Measurements from ENCODE around the gene ARPC5. TPM values are rescaled to one million over a fixed set of nuclear protein-coding genes. Genes with fewer than 3 reads are reported as not detected.
"Not testable (repeated sequence)": the region's sequence is repeated elsewhere in the genome, so short reads cannot be mapped to it uniquely, and the experiment has no call there.

ARPC5 gene
- total RNA-seq: 100 to 1,000 TPM in 1 of 4 donors, 10 to 100 TPM in 3; 71.8 to 102 (median 78.7) TPM

- peak; percentile 89 to 92 for DNase-seq (ENCODE audit: low spot score in 2 of 2)
- Histone ChIP-seq H3K4me3 (peak within 1 kb of the TSS; percentile 81 to 95 (median 86)), H3K27me3 (no peaks in the 10 kb centered on the region), H3K27ac (peak within 1 kb of the TSS; percentile 86 to 97 (median 94)), H3K9me3 (no peaks in the 10 kb centered on the region), H3K4me1 (peaks cover 0 to 47% (median 20%) of the 10 kb centered on the region in 4 donors), H3K36me3 (no peaks in the 10 kb centered on the region)
- WGBS, 2 donors: 1% methylated on average over 33 to 58 of the region's 65 CpGs
- TF ChIP-seq CTCF (IDR thresholded peaks at IDR 0.05): peak in 3 of 5 experiments; percentile 5 to 47 (median 26)
- peak; percentile 81 to 96 for TF ChIP-seq EP300 (IDR thresholded peaks at IDR 0.05)
- TF ChIP-seq POLR2A (IDR thresholded peaks at IDR 0.05): peak; percentile 92 to 93
These were observed at the start of gene ARPC5 for GRCh38 chr1:183635606-183636333. TSS of gene ARPC5 (minus strand) at chr1:183635783. CDS start at chr1:183635659, 124 bp downstream.

- WGBS, 2 donors: 18 to 21% methylated on average over 3 of the region's 3 CpGs
- H3K4me1 ChIP-seq: peaks cover 0 to 9% (median 3%) of the 10 kb centered on the region in 4 donors
- no peaks in the 10 kb centered on the region for H3K9me3 ChIP-seq
- no peak overlapping the region for H3K4me3 ChIP-seq
- no peaks in the 10 kb centered on the region for H3K27me3 ChIP-seq
- DNase-seq (ENCODE audit: low spot score in 2 of 2): peak in 1 of 2 donors; percentile 29
- no peaks in the 10 kb centered on the region for H3K36me3 ChIP-seq
- TF ChIP-seq CTCF (IDR thresholded peaks at IDR 0.05): peak; percentile 50 to 68 (median 52)
- TF ChIP-seq POLR2A (IDR thresholded peaks at IDR 0.05): no peak
- no peak overlapping the region for H3K27ac ChIP-seq
These were observed 49.6 kb upstream of the ARPC5 start for GRCh38 chr1:183685112-183685713.

GRCh38 chr1:183679363-183679762 lies 43.8 kb upstream of the ARPC5 start:
- WGBS, 2 donors: 99 to 100% methylated on average over 4 of the region's 4 CpGs
- H3K9me3 ChIP-seq; H3K4me1 ChIP-seq; DNase-seq (ENCODE audit: low spot score in 2 of 2); H3K27me3 ChIP-seq; H3K36me3 ChIP-seq; H3K27ac ChIP-seq; H3K4me3 ChIP-seq: not testable (repeated sequence)

GRCh38 chr1:183678819-183679218 lies 43.2 kb upstream of the ARPC5 start:
- Histone ChIP-seq H3K4me3 (no peak overlapping the region), H3K27me3 (no peaks in the 10 kb centered on the region), H3K27ac (no peak overlapping the region), H3K9me3 (no peaks in the 10 kb centered on the region), H3K36me3 (no peaks in the 10 kb centered on the region), H3K4me1 (peaks cover 0 to 12% (median 0%) of the 10 kb centered on the region in 4 donors)
- 92 to 96% methylated on average over 3 of the region's 3 CpGs for WGBS, 2 donors
- no peak for DNase-seq (ENCODE audit: low spot score in 2 of 2)
- TF ChIP-seq EP300 (IDR thresholded peaks at IDR 0.05) (no peak), POLR2A (IDR thresholded peaks at IDR 0.05) (no peak), CTCF (IDR thresholded peaks at IDR 0.05) (no peak)

GRCh38 chr1:183676586-183677189 lies 41.1 kb upstream of the ARPC5 start:
- H3K27ac ChIP-seq: no peak overlapping the region

More at GRCh38 chr1:183676586-183677189, 41.1 kb upstream of the ARPC5 start:
- Histone ChIP-seq H3K4me3 (no peak overlapping the region), H3K4me1 (peaks cover 0 to 12% (median 0%) of the 10 kb centered on the region in 4 donors), H3K27me3 (no peaks in the 10 kb centered on the region), H3K9me3 (peaks cover 0 to under 1% (median 0%) of the 10 kb centered on the region in 4 donors), H3K36me3 (no peaks in the 10 kb centered on the region)
- 56 to 62% methylated on average over 2 of the region's 2 CpGs for WGBS, 2 donors
- TF ChIP-seq EP300 (IDR thresholded peaks at IDR 0.05) (no peak), POLR2A (IDR thresholded peaks at IDR 0.05) (no peak), CTCF (IDR thresholded peaks at IDR 0.05) (no peak)
- DNase-seq (ENCODE audit: low spot score in 2 of 2): no peak

Measured in tibial nerve (tissue), 4 donors.